Stimulated activated CD8-positive, alpha-beta memory T cell treated with anti-CD3 and anti-CD28 coated beads, Interleukin-4, amount 100 ng/mL, for 24 hours (primary cell): ENCODE data around the gene NFATC1.
A peak's percentile ranks its signal among the peaks of the same experiment; 100 is the strongest.

Experiments
- DNase-seq: peaks from one replicate; pipeline ENCODE4 v3.0.0-alpha.2; 2020; ENCODE audit warnings: low read depth

NFATC1 gene

GRCh38 chr18:79423211-79424007 lies 27.7 kb downstream of the NFATC1 start:
- no peak for DNase-seq

- DNase-seq = no peak
Measured at GRCh38 chr18:79424008-79424565, 28.4 kb downstream of the NFATC1 start.

- DNase-seq = no peak
Measured at GRCh38 chr18:79424880-79425568, 29.3 kb downstream of the NFATC1 start.

- no peak for DNase-seq
Measured at GRCh38 chr18:79425569-79425886, 29.8 kb downstream of the NFATC1 start.

- no peak for DNase-seq
Measured at GRCh38 chr18:79426376-79427300, 30.9 kb downstream of the NFATC1 start.

- DNase-seq = no peak
Measured at GRCh38 chr18:79427368-79428225, 31.9 kb downstream of the NFATC1 start.

- DNase-seq = no peak
Measured at GRCh38 chr18:79428287-79428686, 32.6 kb downstream of the NFATC1 start.

- DNase-seq = no peak
Measured at GRCh38 chr18:79429381-79429780, 33.7 kb downstream of the NFATC1 start.

- no peak for DNase-seq
Measured at GRCh38 chr18:79429785-79430281, 34.1 kb downstream of the NFATC1 start.

GRCh38 chr18:79432376-79433120 lies 36.8 kb downstream of the NFATC1 start:
- DNase-seq = no peak

GRCh38 chr18:79433431-79433830 lies 37.7 kb downstream of the NFATC1 start:
- no peak for DNase-seq

- DNase-seq = no peak
Measured at GRCh38 chr18:79434607-79435401, 39.1 kb downstream of the NFATC1 start.

GRCh38 chr18:79436556-79437275 lies 41.0 kb downstream of the NFATC1 start:
- no peak for DNase-seq

- no peak for DNase-seq
Measured at GRCh38 chr18:79438089-79438897, 42.6 kb downstream of the NFATC1 start.

- DNase-seq = peak; percentile 13
Measured at GRCh38 chr18:79438898-79439627, 43.3 kb downstream of the NFATC1 start.

- no peak for DNase-seq
Measured at GRCh38 chr18:79439628-79440023, 43.9 kb downstream of the NFATC1 start.
